ENCODE data around the gene HDGFL1.

GRCh38 chr6:22530506-22530905 lies 38.9 kb upstream of the HDGFL1 start:
- no peak for TF ChIP-seq CTCF (IDR thresholded peaks at IDR 0.05)
- TF ChIP-seq POLR2A (IDR thresholded peaks at IDR 0.05): no peak

All from thyroid gland (tissue), 4 donors.